ENCODE results near the gene ICE2. TPM values are rescaled to one million over a fixed set of nuclear protein-coding genes. Genes with fewer than 3 reads are reported as not detected.
A peak's percentile ranks its signal among the peaks of the same experiment; 100 is the strongest.

The ICE2 gene
- total RNA-seq, 1 donor from 2014 or later, result 95.3 TPM

GRCh38 chr15:60382773-60383674, 95.9 kb downstream of the ICE2 start:
- H3K27ac ChIP-seq, result no peak overlapping the region
- Mint-ChIP-seq H3K27ac (no peak overlapping the region), H3K36me3 (peaks cover 32% of the 10 kb centered on the region), H3K9me3 (peaks cover 12% of the 10 kb centered on the region), H3K4me3 (no peak overlapping the region), H3K27me3 (ENCODE audit: insufficient read depth, low read depth) (peaks cover 2% of the 10 kb centered on the region), H3K4me1 (peaks cover 14% of the 10 kb centered on the region)
- H3K4me2 ChIP-seq, result no peak overlapping the region
- H3K9ac ChIP-seq, result no peak overlapping the region
- TF ChIP-seq EZH2phosphoT487 (IDR thresholded peaks at IDR 0.05) (no peak), EZH2 (IDR thresholded peaks at IDR 0.05) (no peak)
- TF ChIP-seq, protein P1, sequence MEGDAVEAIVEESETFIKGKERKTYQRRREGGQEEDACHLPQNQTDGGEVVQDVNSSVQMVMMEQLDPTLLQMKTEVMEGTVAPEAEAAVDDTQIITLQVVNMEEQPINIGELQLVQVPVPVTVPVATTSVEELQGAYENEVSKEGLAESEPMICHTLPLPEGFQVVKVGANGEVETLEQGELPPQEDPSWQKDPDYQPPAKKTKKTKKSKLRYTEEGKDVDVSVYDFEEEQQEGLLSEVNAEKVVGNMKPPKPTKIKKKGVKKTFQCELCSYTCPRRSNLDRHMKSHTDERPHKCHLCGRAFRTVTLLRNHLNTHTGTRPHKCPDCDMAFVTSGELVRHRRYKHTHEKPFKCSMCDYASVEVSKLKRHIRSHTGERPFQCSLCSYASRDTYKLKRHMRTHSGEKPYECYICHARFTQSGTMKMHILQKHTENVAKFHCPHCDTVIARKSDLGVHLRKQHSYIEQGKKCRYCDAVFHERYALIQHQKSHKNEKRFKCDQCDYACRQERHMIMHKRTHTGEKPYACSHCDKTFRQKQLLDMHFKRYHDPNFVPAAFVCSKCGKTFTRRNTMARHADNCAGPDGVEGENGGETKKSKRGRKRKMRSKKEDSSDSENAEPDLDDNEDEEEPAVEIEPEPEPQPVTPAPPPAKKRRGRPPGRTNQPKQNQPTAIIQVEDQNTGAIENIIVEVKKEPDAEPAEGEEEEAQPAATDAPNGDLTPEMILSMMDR (IDR thresholded peaks at IDR 0.05), result no peak
- no peak overlapping the region for H2AFZ ChIP-seq (replicated peaks)
- no peaks in the 10 kb centered on the region for H3K9me3 ChIP-seq (ENCODE audit: low read depth)
- no peak for DNase-seq (ENCODE audit: low spot score)
- peaks cover 10% of the 10 kb centered on the region for H3K4me1 ChIP-seq
- H3K36me3 ChIP-seq, result no peaks in the 10 kb centered on the region
- no peaks in the 10 kb centered on the region for H4K20me1 ChIP-seq (ENCODE audit: low read depth)
- H3K4me3 ChIP-seq, result no peak overlapping the region
- peaks cover 59% of the 10 kb centered on the region for H3K27me3 ChIP-seq
- no peaks in the 10 kb centered on the region for H3F3A ChIP-seq (ENCODE audit: low read depth)
- no peaks in the 10 kb centered on the region for H3K79me2 ChIP-seq (ENCODE audit: low read depth)

DNA sequence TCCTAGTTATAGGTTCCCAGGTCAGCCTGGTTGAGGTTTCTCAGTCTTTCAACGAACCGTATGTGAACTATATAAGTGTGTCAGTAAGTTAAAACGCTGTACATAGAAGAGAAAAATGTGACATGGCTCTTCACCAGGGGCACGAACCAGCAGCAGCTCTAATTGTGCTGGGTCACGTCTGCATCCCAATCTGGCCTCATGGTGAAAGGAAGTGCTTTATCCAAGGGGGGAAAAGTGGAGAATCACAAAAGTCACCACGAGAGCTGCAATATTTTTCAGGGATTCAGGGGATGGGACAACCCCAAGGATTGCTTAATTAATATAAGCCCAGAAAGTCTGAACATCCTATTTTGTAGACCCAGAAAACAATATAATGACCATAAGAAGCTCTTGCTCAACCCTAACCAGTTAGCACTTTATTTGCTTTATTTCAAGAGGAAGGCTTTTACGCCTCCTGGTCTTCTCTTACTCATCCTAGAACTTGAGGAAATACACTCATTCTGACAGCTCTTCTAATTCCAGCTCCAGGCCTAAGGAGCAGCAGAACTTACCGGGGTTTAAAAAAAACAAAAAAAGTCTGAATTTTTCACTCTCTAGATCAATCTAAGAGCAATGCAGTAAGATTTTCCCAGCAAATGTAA, 97.7 kb downstream of the ICE2 start:
- no peak overlapping the region for H2AFZ ChIP-seq (replicated peaks)
- Mint-ChIP-seq H3K36me3 (peaks cover 21% of the 10 kb centered on the region), H3K4me1 (peaks cover 24% of the 10 kb centered on the region), H3K9me3 (no peaks in the 10 kb centered on the region), H3K27me3 (ENCODE audit: insufficient read depth, low read depth) (peaks cover 2% of the 10 kb centered on the region), H3K27ac (peak overlapping the region; percentile 62), H3K4me3 (no peak overlapping the region)
- H3K4me1 ChIP-seq, result peaks cover 10% of the 10 kb centered on the region
- no peaks in the 10 kb centered on the region for H3K36me3 ChIP-seq
- peaks cover 42% of the 10 kb centered on the region for H3K27me3 ChIP-seq
- no peak for DNase-seq (ENCODE audit: low spot score)
- H3K9ac ChIP-seq, result no peak overlapping the region
- H3K4me3 ChIP-seq, result no peak overlapping the region
- H3K4me2 ChIP-seq, result no peak overlapping the region
- no peaks in the 10 kb centered on the region for H3F3A ChIP-seq (ENCODE audit: low read depth)
- no peak for TF ChIP-seq EZH2 (IDR thresholded peaks at IDR 0.05)
- TF ChIP-seq, protein P1 (IDR thresholded peaks at IDR 0.05), result no peak
- no peak for TF ChIP-seq EZH2phosphoT487 (IDR thresholded peaks at IDR 0.05)
- H3K27ac ChIP-seq, result no peak overlapping the region
- no peaks in the 10 kb centered on the region for H4K20me1 ChIP-seq (ENCODE audit: low read depth)
- no peaks in the 10 kb centered on the region for H3K9me3 ChIP-seq (ENCODE audit: low read depth)
- no peaks in the 10 kb centered on the region for H3K79me2 ChIP-seq (ENCODE audit: low read depth)

- TF ChIP-seq EZH2phosphoT487 (IDR thresholded peaks at IDR 0.05), result no peak
- no peak for TF ChIP-seq EZH2 (IDR thresholded peaks at IDR 0.05)
- TF ChIP-seq, protein P1 (IDR thresholded peaks at IDR 0.05), result no peak
- Histone ChIP-seq H3K79me2 (ENCODE audit: low read depth) (no peaks in the 10 kb centered on the region), H2AFZ (replicated peaks) (no peak overlapping the region), H4K20me1 (ENCODE audit: low read depth) (no peaks in the 10 kb centered on the region), H3K27ac (no peak overlapping the region), H3K4me3 (no peak overlapping the region), H3K4me1 (peaks cover 24% of the 10 kb centered on the region), H3K36me3 (no peaks in the 10 kb centered on the region), H3K27me3 (peaks cover 45% of the 10 kb centered on the region), H3K9me3 (ENCODE audit: low read depth) (no peaks in the 10 kb centered on the region), H3K4me2 (peak overlapping the region; percentile 33), H3F3A (ENCODE audit: low read depth) (no peaks in the 10 kb centered on the region), H3K9ac (no peak overlapping the region)
- Mint-ChIP-seq H3K36me3 (peaks cover 23% of the 10 kb centered on the region), H3K27ac (peak overlapping the region; percentile 60), H3K27me3 (ENCODE audit: insufficient read depth, low read depth) (peaks cover 2% of the 10 kb centered on the region), H3K9me3 (no peaks in the 10 kb centered on the region), H3K4me3 (no peak overlapping the region), H3K4me1 (peaks cover 40% of the 10 kb centered on the region)
- peak; percentile 74 for DNase-seq (ENCODE audit: low spot score)
These were observed 99.2 kb downstream of the ICE2 start for GRCh38 chr15:60379525-60380274.
